SK-N-SH treated with all-trans-retinoic acid at 6 μM for 48 hours (cell line): ENCODE results near the gene ZNF423.

Experiments
- ARNTL ChIP-seq: fragments of 450-650 bp; formaldehyde crosslinking; IDR thresholded peaks from 2 replicates; pipeline ENCODE4 v1.5.0; 2020; ENCODE audit warnings: low read depth, mild to moderate bottlenecking, moderate library complexity, borderline replicate concordance
- RARB ChIP-seq: fragments of 250-450 bp; sonication (Bioruptor Pico); IDR thresholded peaks from 2 replicates; pipeline ENCODE4 v1.8.0; 2021; ENCODE audit warnings: mild to moderate bottlenecking, moderate library complexity
- SNAI2 ChIP-seq: fragments of 250-450 bp; sonication (Bioruptor Pico); IDR thresholded peaks from 2 replicates; pipeline ENCODE4 v1.5.0; 2020; ENCODE audit warnings: mild to moderate bottlenecking, moderate library complexity
- ZNF565 ChIP-seq: fragments of 450-650 bp; formaldehyde crosslinking; conservative IDR thresholded peaks from 2 replicates; pipeline ENCODE4 v1.5.0; 2020; ENCODE audit warnings: low read depth, mild to moderate bottlenecking, moderate library complexity
- ZNF70 ChIP-seq: fragments of 450-650 bp; formaldehyde crosslinking; IDR thresholded peaks from 2 replicates; pipeline ENCODE4 v1.5.0; 2020; ENCODE audit warnings: mild to moderate bottlenecking, moderate library complexity
- TF ChIP-seq, protein P1 (sequence below): fragments of 250-450 bp; sonication (Bioruptor Pico); IDR thresholded peaks from 2 replicates; pipeline ENCODE4 v1.5.0; 2020; ENCODE audit warnings: mild to moderate bottlenecking, moderate library complexity

DNA sequence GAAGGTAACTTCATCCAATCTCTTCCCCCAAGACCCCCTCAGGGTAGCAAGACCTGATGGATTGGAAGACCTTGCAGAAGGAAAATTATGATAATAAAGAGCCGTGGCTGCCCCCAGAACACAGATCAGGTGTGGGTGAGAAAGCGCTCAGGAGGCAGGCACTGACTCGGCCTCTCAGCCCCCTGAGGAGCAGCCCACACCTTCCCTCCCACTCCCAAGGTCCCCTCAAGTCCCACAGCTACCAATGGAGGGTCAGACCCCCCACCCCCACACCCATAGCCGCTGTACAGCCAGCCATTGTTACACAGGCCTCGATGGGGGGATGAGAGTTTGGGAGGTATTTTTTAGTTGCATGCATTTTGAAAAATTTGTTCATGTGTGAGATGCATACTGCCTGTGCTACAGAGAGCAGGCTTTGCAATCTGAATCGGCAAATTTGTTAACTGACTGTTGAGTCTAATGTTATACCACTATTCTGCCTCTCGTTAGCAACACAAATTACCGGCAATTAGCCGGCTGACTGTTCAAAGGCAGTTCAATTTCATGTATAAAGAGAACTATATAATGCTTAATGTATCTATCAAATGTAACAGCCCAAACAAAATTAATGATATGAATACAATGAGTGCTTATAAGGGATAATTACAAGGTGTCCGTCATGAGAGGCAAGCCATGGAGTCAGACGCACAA, 270.6 kb downstream of the ZNF423 start:
- TF ChIP-seq ZNF70 (CRISPR knock-in tag), result no peak
- no peak for TF ChIP-seq SNAI2 (CRISPR knock-in tag)
- TF ChIP-seq ZNF565 (CRISPR knock-in tag), result no peak
- no peak for TF ChIP-seq ARNTL (CRISPR knock-in tag)
- TF ChIP-seq, protein P1, sequence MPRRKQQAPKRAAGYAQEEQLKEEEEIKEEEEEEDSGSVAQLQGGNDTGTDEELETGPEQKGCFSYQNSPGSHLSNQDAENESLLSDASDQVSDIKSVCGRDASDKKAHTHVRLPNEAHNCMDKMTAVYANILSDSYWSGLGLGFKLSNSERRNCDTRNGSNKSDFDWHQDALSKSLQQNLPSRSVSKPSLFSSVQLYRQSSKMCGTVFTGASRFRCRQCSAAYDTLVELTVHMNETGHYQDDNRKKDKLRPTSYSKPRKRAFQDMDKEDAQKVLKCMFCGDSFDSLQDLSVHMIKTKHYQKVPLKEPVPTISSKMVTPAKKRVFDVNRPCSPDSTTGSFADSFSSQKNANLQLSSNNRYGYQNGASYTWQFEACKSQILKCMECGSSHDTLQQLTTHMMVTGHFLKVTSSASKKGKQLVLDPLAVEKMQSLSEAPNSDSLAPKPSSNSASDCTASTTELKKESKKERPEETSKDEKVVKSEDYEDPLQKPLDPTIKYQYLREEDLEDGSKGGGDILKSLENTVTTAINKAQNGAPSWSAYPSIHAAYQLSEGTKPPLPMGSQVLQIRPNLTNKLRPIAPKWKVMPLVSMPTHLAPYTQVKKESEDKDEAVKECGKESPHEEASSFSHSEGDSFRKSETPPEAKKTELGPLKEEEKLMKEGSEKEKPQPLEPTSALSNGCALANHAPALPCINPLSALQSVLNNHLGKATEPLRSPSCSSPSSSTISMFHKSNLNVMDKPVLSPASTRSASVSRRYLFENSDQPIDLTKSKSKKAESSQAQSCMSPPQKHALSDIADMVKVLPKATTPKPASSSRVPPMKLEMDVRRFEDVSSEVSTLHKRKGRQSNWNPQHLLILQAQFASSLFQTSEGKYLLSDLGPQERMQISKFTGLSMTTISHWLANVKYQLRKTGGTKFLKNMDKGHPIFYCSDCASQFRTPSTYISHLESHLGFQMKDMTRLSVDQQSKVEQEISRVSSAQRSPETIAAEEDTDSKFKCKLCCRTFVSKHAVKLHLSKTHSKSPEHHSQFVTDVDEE (CRISPR knock-in tag), result no peak
- no peak for TF ChIP-seq RARB (CRISPR knock-in tag)
